ENCODE data around the gene RASA4B.
"Not testable (repeated sequence)": the region's sequence is repeated elsewhere in the genome, so short reads cannot be mapped to it uniquely, and the experiment has no call there.

Gene RASA4B

GRCh38 chr7:102517550-102518147, at the start of gene RASA4B:
TSS of gene RASA4B (minus strand) at chr7:102517777. CDS start at chr7:102517710, 67 bp downstream.
- DNase-seq, result not testable (repeated sequence)

GRCh38 chr7:102550808-102551422, 33.3 kb upstream of the RASA4B start, which contains the start of gene SPDYE2:
TSS of gene SPDYE2 (plus strand) at chr7:102551226. CDS start at chr7:102553256, 2,030 bp downstream.
- not testable (repeated sequence) for DNase-seq

GRCh38 chr7:102546353-102546752, 28.8 kb upstream of the RASA4B start:
- not testable (repeated sequence) for DNase-seq

- DNase-seq, result not testable (repeated sequence)
These were observed 27.7 kb upstream of the RASA4B start for GRCh38 chr7:102545288-102545687.

GRCh38 chr7:102544372-102544771, 26.8 kb upstream of the RASA4B start:
- not testable (repeated sequence) for DNase-seq

GRCh38 chr7:102543596-102543995, 26.0 kb upstream of the RASA4B start, which contains the start of gene UPK3BL2:
TSS of gene UPK3BL2 (minus strand) at chr7:102543696. CDS start at chr7:102543636, 60 bp downstream.
- DNase-seq, result not testable (repeated sequence)

- DNase-seq, result not testable (repeated sequence)
These were observed 25.2 kb upstream of the RASA4B start for GRCh38 chr7:102542771-102543170.

- not testable (repeated sequence) for DNase-seq
These were observed 24.5 kb upstream of the RASA4B start for GRCh38 chr7:102542083-102542482.

GRCh38 chr7:102540604-102541003, 23.0 kb upstream of the RASA4B start:
- DNase-seq, result not testable (repeated sequence)

- not testable (repeated sequence) for DNase-seq
These were observed 17.6 kb upstream of the RASA4B start for GRCh38 chr7:102535062-102535615.

- DNase-seq, result not testable (repeated sequence)
These were observed 14.6 kb upstream of the RASA4B start for GRCh38 chr7:102532127-102532526.

- DNase-seq, result not testable (repeated sequence)
These were observed 14.0 kb upstream of the RASA4B start for GRCh38 chr7:102531583-102531982.

- not testable (repeated sequence) for DNase-seq
These were observed 10.5 kb upstream of the RASA4B start for GRCh38 chr7:102527822-102528793.

- not testable (repeated sequence) for DNase-seq
These were observed 9.6 kb upstream of the RASA4B start for GRCh38 chr7:102527182-102527581.

- not testable (repeated sequence) for DNase-seq
These were observed 7.2 kb upstream of the RASA4B start for GRCh38 chr7:102524803-102525202.

- not testable (repeated sequence) for DNase-seq
These were observed 3.2 kb upstream of the RASA4B start for GRCh38 chr7:102520797-102521196.

- DNase-seq, result not testable (repeated sequence)
These were observed 626 bp downstream of the RASA4B start for GRCh38 chr7:102516951-102517350.

GRCh38 chr7:102515889-102516288, 1.7 kb downstream of the RASA4B start:
- DNase-seq, result not testable (repeated sequence)

- DNase-seq, result not testable (repeated sequence)
These were observed 2.5 kb downstream of the RASA4B start for GRCh38 chr7:102514881-102515721.

- DNase-seq, result not testable (repeated sequence)
These were observed 4.8 kb downstream of the RASA4B start for GRCh38 chr7:102512642-102513221.

- not testable (repeated sequence) for DNase-seq
These were observed 5.6 kb downstream of the RASA4B start for GRCh38 chr7:102511860-102512522.
